GM12864 (cell line): ENCODE results near the gene NFYA.

ENCODE experiments used
- DNase-seq: peaks from one replicate; pipeline ENCODE4 v3.0.0-alpha.2; 2011; ENCODE audit warnings: low read depth
- H3K4me3 ChIP-seq: 2 replicates; pipeline ENCODE4 v1.5.1; 2011; ENCODE audit warnings: mild to moderate bottlenecking, low read depth, low read length, control low read depth
- TF ChIP-seq, protein P1 (sequence below): IDR thresholded peaks from 2 replicates; pipeline ENCODE4 v1.5.1; 2011; ENCODE audit warnings: low read depth, mild to moderate bottlenecking, moderate library complexity, low read length, control low read depth, inconsistent platforms; ENCODE audit errors: missing control alignments

NFYA gene

DNA sequence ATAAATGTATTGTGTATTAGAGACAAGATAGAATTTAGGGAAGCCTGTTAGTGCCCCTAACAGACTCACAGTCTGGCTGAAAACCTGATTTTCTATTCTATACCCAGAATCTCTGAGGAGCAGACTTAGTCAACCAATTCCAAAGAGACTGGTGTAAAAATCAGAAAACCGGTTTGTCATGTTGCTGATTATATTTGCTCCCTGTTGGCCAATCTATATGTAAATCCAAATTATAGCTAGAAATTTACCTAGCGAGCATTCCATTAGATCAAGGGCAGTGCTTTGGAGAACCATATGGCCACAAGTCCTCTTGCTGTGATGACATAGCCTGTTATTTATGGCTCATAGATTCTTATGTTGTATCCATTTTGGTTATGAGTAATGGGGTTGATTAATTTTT lies 4.8 kb downstream of the NFYA start:
- H3K4me3 ChIP-seq, result no peak overlapping the region
- TF ChIP-seq, protein P1, sequence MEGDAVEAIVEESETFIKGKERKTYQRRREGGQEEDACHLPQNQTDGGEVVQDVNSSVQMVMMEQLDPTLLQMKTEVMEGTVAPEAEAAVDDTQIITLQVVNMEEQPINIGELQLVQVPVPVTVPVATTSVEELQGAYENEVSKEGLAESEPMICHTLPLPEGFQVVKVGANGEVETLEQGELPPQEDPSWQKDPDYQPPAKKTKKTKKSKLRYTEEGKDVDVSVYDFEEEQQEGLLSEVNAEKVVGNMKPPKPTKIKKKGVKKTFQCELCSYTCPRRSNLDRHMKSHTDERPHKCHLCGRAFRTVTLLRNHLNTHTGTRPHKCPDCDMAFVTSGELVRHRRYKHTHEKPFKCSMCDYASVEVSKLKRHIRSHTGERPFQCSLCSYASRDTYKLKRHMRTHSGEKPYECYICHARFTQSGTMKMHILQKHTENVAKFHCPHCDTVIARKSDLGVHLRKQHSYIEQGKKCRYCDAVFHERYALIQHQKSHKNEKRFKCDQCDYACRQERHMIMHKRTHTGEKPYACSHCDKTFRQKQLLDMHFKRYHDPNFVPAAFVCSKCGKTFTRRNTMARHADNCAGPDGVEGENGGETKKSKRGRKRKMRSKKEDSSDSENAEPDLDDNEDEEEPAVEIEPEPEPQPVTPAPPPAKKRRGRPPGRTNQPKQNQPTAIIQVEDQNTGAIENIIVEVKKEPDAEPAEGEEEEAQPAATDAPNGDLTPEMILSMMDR, result no peak
- DNase-seq, result no peak

DNA sequence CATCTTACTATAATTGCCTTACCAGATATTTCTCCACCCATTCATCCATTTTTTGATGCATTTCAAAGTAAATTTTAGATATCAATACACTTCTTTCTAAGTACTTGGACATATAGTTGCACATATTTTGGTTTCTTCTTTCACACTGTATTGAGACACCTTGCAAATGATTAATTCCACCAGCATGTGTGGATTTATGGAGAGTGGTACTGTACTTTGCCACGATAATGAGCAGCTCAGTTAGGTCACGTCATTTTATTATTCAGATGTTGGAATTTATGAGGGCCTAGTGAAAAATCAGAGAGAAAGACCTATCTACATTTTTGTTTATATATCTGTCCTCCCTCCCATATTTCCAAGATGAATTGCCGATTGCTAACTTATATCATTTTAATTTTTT lies 5.3 kb downstream of the NFYA start:
- TF ChIP-seq, protein P1, result no peak
- DNase-seq, result no peak
- no peak overlapping the region for H3K4me3 ChIP-seq

DNA sequence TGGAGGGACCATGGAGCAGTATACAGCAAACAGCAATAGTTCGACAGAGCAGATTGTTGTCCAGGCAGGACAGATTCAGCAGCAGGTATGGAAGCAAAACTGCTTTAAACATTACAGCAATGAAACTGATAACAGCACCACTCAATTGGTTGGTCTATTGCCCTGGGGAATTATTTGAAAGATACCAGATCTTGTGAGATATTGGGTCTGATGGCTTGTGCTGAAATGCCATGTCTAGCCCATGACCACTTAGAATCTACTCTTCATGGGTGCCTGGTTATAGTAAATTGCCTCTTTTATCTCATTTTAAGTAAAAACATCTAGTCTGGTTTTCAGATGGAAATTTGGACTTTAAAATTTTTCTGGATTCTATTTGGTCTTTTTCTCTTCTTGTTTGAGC lies 6.3 kb downstream of the NFYA start:
- TF ChIP-seq, protein P1, result no peak
- no peak overlapping the region for H3K4me3 ChIP-seq
- DNase-seq, result no peak

- TF ChIP-seq, protein P1, result no peak
Measured at GRCh38 chr6:41080621-41081020, 7.8 kb downstream of the NFYA start.

GRCh38 chr6:41083072-41083471 lies 10.3 kb downstream of the NFYA start:
- no peak for DNase-seq
- no peak overlapping the region for H3K4me3 ChIP-seq
- TF ChIP-seq, protein P1, result no peak

More at GRCh38 chr6:41080621-41081020, 7.8 kb downstream of the NFYA start:
- DNase-seq, result no peak
- H3K4me3 ChIP-seq, result no peak overlapping the region

DNA sequence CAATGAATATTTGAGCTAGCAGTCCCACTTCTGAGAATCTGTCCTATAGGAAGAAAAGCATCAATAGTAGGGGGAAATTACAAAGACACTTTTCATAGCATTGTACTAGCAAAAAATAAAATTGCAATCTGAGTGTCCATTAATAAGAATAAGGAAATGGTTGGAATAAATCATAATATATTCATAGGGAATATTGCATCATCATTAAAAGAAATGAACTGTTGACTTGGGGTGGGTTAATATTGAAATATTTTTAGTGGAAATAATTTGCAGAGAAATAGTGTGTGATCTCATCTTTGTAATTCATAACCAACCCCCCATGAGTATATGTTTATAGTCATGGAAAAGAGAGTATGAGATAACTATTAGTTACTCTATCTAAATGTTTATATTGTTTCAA lies 12.4 kb downstream of the NFYA start:
- no peak for DNase-seq
- TF ChIP-seq, protein P1, result no peak
- H3K4me3 ChIP-seq, result no peak overlapping the region

- no peak overlapping the region for H3K4me3 ChIP-seq
- TF ChIP-seq, protein P1, result no peak
- DNase-seq, result no peak
Measured at GRCh38 chr6:41088451-41088850, 15.7 kb downstream of the NFYA start.
